Left lobe of liver (tissue), 2 donors: Measurements from ENCODE around the gene PROSER3. TPM values are rescaled to one million over a fixed set of nuclear protein-coding genes. Genes with fewer than 3 reads are reported as not detected.
"Not testable (repeated sequence)": the region's sequence is repeated elsewhere in the genome, so short reads cannot be mapped to it uniquely, and the experiment has no call there.

ENCODE experiments used
- ATAC-seq: fragments of 200-7000 bp; cut with Tn5 transposase; one replicate; pipeline ENCODE4 v1.9.1; 2020; ENCODE audit warnings: mild to moderate bottlenecking, moderate library complexity
- DNase-seq: peaks from one replicate; pipeline ENCODE4 v3.0.0-alpha.2; 2020; ENCODE audit warnings: low spot score
- total RNA-seq: library from RNA; stranded (reverse); gene quantifications from one replicate; pipeline ENCODE4 v1.2.1, GENCODE V29; 2021
- donor health status: DM: no; HTN: no; CAD: no; lungs with moderate emphysema.
- donor health status: DM: no; HTN: yes; CAD: no.

The PROSER3 gene
- total RNA-seq, 1 donor from 2014 or later: 4.5 TPM

GRCh38 chr19:35751839-35752745 is 5.9 kb upstream of the PROSER3 start:
- peak; percentile 70 for DNase-seq
- peak; percentile 28 for ATAC-seq

- DNase-seq (no peak), ATAC-seq (no peak)
Observed at GRCh38 chr19:35752746-35753350, 5.1 kb upstream of the PROSER3 start.

GRCh38 chr19:35753634-35754369 is 4.2 kb upstream of the PROSER3 start:
- ATAC-seq: no peak

GRCh38 chr19:35754370-35755130 is 3.4 kb upstream of the PROSER3 start:
- no peak for ATAC-seq

More at GRCh38 chr19:35753634-35754369, 4.2 kb upstream of the PROSER3 start:
- no peak for DNase-seq

GRCh38 chr19:35755131-35755549 is 2.8 kb upstream of the PROSER3 start:
- ATAC-seq (no peak), DNase-seq (no peak)

More at GRCh38 chr19:35754370-35755130, 3.4 kb upstream of the PROSER3 start:
- DNase-seq: no peak

- DNase-seq (peak; percentile 67), ATAC-seq (no peak)
Observed at GRCh38 chr19:35755550-35756376, 2.2 kb upstream of the PROSER3 start.

- DNase-seq (no peak), ATAC-seq (no peak)
Observed at GRCh38 chr19:35756377-35757230, 1.4 kb upstream of the PROSER3 start, which contains the start of gene HSPB6. Gene HSPB6, minus strand, starts transcription at chr19:35757029. Its CDS starts 21 bp downstream, at chr19:35757008.

- DNase-seq: peak; percentile 66
- peak; percentile 19 for ATAC-seq
Observed at GRCh38 chr19:35757231-35757748, 686 bp upstream of the PROSER3 start.

- ATAC-seq: no peak
Observed at GRCh38 chr19:35759697-35760096, 1.7 kb downstream of the PROSER3 start.

GRCh38 chr19:35760711-35761349 is 2.9 kb downstream of the PROSER3 start:
- DNase-seq (no peak), ATAC-seq (no peak)

More at GRCh38 chr19:35759697-35760096, 1.7 kb downstream of the PROSER3 start:
- no peak for DNase-seq

GRCh38 chr19:35764432-35765315 is 6.7 kb downstream of the PROSER3 start:
- no peak for DNase-seq
- ATAC-seq: no peak

- no peak for DNase-seq
- ATAC-seq: no peak
Observed at GRCh38 chr19:35766571-35767104, 8.7 kb downstream of the PROSER3 start.

GRCh38 chr19:35767288-35768081 is 9.5 kb downstream of the PROSER3 start:
- peak; percentile 20 for ATAC-seq
- no peak for DNase-seq

- no peak for DNase-seq
- ATAC-seq: no peak
Observed at GRCh38 chr19:35768082-35768421, 10.1 kb downstream of the PROSER3 start.

GRCh38 chr19:35772362-35772761 is 14.4 kb downstream of the PROSER3 start:
- not testable (repeated sequence) for ATAC-seq, DNase-seq
